CD4-positive, alpha-beta T cell treated with Interferon alpha-2 for 1 hour (primary cell): ENCODE results near the gene ALKBH7.
"Not testable (repeated sequence)": the region's sequence is repeated elsewhere in the genome, so short reads cannot be mapped to it uniquely, and the experiment has no call there.

ENCODE experiments used
- DNase-seq, 2 donors: peaks; one replicate each; pipeline ENCODE4 v3.0.0-alpha.2; 2020 to 2022

ALKBH7 gene

GRCh38 chr19:6372594-6373095 is at the start of gene ALKBH7:
Gene ALKBH7, plus strand, starts transcription at chr19:6372794. Its CDS starts 27 bp downstream, at chr19:6372821.
- peak; percentile 99 for DNase-seq

GRCh38 chr19:6324757-6325156 is 47.8 kb upstream of the ALKBH7 start:
- DNase-seq, result no peak

- no peak for DNase-seq
Measured at GRCh38 chr19:6325614-6326013, 47.0 kb upstream of the ALKBH7 start.

- DNase-seq, result no peak
Measured at GRCh38 chr19:6326815-6327214, 45.8 kb upstream of the ALKBH7 start.

- no peak for DNase-seq
Measured at GRCh38 chr19:6333439-6333838, 39.2 kb upstream of the ALKBH7 start, which contains the start of gene ACER1. Gene ACER1, minus strand, starts transcription at chr19:6333612. Its CDS starts 61 bp downstream, at chr19:6333551.

- DNase-seq, result no peak
Measured at GRCh38 chr19:6334490-6335285, 37.9 kb upstream of the ALKBH7 start.

- DNase-seq, result no peak
Measured at GRCh38 chr19:6340493-6341201, 31.9 kb upstream of the ALKBH7 start.

GRCh38 chr19:6343462-6343861 is 29.1 kb upstream of the ALKBH7 start:
- DNase-seq, result no peak

- not testable (repeated sequence) for DNase-seq
Measured at GRCh38 chr19:6349271-6349670, 23.3 kb upstream of the ALKBH7 start.

- DNase-seq, result no peak
Measured at GRCh38 chr19:6350688-6351087, 21.9 kb upstream of the ALKBH7 start.

GRCh38 chr19:6352381-6353165 is 20.0 kb upstream of the ALKBH7 start:
- DNase-seq, result no peak

- DNase-seq, result no peak
Measured at GRCh38 chr19:6354098-6354674, 18.4 kb upstream of the ALKBH7 start.

GRCh38 chr19:6355321-6356040 is 17.1 kb upstream of the ALKBH7 start:
- DNase-seq, result not testable (repeated sequence)

- DNase-seq, result no peak
Measured at GRCh38 chr19:6357174-6357573, 15.4 kb upstream of the ALKBH7 start.

- DNase-seq, result no peak
Measured at GRCh38 chr19:6358003-6358402, 14.6 kb upstream of the ALKBH7 start.

- no peak for DNase-seq
Measured at GRCh38 chr19:6359568-6360341, 12.8 kb upstream of the ALKBH7 start.

GRCh38 chr19:6360445-6360844 is 12.1 kb upstream of the ALKBH7 start:
- not testable (repeated sequence) for DNase-seq

GRCh38 chr19:6360857-6361216 is 11.8 kb upstream of the ALKBH7 start:
- DNase-seq, result not testable (repeated sequence)

- no peak for DNase-seq
Measured at GRCh38 chr19:6362027-6362350, 10.6 kb upstream of the ALKBH7 start.

GRCh38 chr19:6362351-6362801 is 10.2 kb upstream of the ALKBH7 start:
- DNase-seq, result peak in 1 of 2 donors; percentile 62

GRCh38 chr19:6364353-6364752 is 8.2 kb upstream of the ALKBH7 start:
- DNase-seq, result no peak
